ENCODE results near the gene CTSA.
A peak's percentile ranks its signal among the peaks of the same experiment; 100 is the strongest.
"Not testable (repeated sequence)": the region's sequence is repeated elsewhere in the genome, so short reads cannot be mapped to it uniquely, and the experiment has no call there.

The CTSA gene

GRCh38 chr20:45918779-45919537, 27.8 kb downstream of the CTSA start:
- DNase-seq (ENCODE audit: low read depth), result no peak

DNA sequence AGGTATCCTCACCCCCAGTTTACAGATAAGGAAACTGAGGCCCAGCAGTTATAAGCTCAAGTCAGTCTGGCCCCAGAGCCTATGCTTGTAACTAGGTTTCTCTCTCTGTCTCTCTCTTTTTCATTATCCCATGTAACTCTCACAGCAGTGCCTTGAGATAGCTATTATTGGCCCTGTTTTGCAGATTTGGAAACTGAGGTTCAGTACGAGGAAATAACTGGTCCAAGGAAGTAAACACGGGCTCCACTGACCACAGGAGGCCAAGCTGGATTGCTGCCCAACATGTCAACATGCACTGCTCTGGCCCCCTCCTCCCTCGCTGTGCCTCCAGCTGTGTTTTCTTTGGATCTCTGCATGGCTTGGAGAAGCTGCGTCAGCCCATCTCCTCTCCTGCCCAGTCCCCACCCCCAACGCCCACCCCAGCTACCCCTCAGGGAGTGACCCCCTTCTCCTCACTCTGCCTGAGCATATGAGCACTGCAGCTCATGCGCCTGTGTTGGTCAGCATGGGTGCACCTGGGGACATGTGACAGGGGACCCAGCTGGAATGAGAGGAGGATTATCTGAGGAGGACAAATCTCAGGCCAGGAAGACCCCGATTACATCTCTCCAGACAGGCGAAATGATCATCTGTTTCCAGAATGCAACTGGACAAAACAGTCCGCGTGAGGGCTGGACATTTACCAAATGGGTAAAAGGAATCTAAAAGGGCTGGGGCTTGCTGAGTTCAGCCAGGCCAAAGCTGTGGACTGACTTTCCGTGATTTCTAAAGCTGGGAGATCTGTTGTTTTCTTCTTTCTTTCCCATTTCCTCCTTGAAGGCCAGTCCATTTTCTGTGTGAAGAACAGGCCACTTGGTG, 28.6 kb downstream of the CTSA start:
- DNase-seq (ENCODE audit: low read depth), result no peak

GRCh38 chr20:45920462-45921336, 29.6 kb downstream of the CTSA start:
- no peak for DNase-seq (ENCODE audit: low read depth)

DNA sequence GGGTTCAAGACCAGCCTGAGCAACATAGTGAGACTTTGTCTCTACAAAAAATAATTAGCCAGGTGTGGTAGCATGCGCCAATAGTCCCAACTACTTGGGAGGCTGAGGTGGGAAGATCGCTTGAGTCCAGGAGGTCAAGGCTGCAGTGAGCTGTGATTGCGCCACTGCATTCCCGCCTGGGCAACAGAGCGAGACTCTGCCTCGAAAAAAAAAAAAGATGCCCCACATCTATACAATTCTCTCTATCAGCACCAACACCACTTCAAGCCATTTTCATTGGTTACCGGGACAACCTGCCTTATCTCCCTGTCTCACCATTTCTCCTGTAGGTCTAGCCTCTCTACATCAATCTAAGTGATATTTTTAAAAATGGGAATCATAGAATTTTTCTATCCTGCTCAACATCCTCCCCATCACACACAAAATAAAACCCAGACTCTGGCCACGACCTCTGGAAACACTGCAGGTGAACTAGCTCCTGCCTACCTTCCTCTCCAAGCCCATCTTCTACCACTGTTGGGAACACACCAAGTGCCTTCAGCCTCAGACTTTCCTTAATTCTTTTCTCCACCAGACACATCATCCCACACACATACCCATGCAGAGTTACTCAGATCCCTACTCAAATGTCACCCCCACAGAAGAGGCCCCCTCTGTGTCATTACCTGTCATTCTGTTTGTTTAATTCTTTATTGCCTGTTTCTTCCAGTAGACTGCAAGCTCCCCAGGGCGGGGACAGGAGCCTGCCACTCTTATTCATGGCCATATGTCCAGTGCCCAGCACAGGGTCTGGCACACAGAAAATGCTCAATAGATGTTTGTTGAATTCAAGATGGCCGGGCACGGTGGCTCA, 30.4 kb downstream of the CTSA start:
- no peak for DNase-seq (ENCODE audit: low read depth)

- DNase-seq (ENCODE audit: low read depth), result no peak
Measured at GRCh38 chr20:45924391-45925261, 33.5 kb downstream of the CTSA start.

DNA sequence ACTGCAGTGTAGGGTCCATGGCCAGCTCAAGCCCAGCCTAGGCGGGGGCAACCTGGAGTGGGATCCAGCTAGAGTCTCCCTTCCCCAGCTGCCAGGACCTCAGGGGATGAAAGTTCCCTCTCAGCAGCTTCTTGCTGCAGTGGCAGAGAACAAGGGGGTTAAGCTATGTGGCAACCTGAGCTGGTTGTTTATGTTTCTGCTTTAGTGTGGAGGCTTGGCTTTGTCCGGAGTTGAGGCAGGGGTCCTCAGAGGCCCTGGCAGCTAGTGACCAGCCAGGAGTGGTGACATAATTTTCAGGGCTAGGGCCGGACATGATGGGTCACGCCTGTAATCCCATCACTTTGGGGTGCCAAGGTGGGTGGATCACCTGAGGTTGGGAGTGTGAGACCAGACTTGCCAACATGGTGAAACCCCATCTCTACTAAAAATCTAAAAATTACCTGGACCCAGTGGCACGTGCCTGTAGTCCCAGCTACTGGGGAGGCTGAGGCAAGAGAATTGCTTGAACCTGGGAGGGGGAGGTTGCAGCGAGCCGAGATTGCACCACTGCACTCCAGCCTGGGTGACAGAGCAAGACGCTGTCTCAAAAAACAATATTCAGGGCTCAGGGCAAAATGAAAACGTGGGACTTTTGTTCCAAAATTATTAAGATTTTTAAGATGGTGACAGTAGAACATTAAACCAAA, 34.8 kb downstream of the CTSA start:
- DNase-seq (ENCODE audit: low read depth), result no peak

- DNase-seq (ENCODE audit: low read depth), result no peak
Measured at GRCh38 chr20:45926731-45927070, 35.6 kb downstream of the CTSA start.

DNA sequence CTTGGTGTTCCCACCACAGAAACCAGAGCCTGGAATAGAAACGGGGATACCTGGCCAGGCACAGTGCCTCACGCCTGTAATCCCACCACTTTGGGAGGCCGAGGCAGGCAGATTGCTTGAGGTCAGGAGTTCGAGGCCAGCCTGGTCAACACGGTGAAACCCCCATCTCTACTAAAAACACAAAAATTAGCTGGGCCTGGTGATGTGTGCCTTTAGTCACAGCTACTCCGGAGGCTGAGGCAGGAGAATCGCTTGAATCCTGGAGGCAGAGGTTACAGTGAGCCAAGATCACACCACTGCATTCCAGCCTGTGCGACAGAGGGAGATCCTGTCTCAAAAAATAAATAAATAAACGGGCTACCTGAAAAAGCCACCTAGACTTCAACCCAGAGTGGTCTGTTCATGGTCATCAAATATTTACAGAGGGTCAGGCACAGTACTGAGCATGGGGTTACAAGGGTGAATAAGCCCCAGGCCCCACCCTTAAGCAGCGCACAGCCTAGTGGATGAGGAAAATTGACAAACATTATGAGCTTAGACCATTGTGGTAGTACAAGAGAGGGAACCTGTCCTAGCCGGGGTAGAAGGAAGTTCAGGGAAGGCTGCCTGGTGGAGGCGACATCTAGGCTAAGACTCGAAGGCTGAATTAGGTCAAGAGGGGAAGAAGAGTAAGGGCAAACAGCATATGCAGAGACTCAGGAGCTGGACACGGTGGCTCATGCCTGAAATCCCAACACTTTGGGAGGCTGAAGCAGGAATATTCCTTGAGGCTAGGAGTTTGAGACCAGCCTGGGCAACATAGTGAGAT, 36.1 kb downstream of the CTSA start:
- DNase-seq (ENCODE audit: low read depth), result no peak

DNA sequence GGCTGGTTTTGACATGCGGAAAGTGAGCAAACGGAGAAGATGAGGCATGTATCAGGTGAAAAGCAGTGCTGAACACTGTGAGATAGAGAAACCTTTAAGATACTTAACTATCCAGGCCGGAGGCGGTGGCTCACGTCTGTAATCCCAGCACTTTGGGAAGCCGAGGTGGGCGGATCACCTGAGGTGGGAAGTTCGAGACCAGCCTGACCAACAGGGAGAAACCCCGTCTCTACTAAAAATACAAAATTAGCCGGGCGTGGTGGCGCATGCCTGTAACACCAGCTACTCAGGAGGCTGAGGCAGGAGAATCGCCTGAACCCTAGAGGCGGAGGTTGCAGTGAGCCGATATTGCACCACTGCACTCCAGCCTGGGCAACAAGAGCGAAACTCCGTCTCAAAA, 40.5 kb downstream of the CTSA start:
- not testable (repeated sequence) for DNase-seq (ENCODE audit: low read depth)

DNA sequence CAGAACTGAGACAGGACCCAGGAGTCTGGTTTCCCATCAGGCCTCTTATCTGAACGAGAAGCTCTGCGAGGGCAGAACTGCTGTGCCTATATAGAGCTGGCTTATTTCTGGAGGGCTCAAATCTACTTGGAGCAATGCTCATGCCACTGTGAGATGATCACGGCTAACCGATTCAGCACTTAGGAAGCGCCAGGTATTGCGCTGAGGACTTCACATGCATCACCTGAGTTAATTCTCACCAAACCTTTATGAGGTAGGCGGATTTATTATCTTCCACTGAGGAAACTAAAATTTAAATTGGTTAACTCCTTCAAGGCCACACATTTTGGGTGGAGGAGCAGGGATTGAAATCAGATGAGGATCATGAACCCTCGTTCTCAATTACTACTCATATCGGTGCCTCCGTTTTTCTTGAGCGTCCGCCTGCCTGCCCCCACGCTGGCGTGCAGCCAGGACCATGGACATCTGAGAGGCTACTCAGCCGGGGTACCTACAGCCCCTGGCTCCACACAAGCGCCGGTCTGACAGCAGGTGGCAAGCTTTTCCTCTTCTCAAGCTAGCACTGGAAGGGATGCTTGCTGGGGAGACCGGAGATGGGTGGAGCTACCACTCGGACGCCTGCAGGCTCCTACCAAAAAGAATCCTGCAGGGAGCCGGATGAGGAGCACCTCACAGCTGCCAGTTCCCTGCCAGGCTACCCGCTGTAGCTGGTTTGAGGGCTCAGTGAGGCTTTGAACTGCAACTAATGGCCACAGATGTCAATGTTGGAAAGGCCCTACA, 42.3 kb downstream of the CTSA start:
- peak; percentile 43 for DNase-seq (ENCODE audit: low read depth)

DNA sequence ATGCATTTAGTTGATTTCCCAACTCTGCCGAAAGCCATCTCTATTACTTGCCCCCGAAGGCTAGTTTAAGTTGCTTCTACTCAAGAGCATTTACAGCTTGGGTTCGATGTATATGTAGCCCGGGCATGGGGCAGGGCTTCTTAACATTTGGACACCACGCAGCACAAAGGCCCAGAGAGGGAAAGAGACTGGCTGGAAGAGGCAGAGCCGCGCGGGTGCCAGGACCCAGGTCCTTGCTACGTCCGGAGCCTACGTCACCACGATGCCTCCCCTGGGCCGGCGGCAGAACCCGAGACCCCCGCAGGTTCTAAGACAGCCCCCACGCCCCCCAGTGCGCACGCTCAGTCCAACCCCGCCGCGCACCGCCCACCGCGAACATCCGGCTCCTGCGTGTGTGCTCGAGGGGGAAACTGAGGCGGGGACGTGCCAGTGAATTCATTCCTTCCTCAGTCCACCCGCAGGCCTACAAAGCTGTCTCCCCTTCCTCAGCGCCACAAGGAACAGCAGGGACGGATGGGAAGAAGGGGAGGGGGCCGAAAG, 43.0 kb downstream of the CTSA start:
- peak; percentile 26 for DNase-seq (ENCODE audit: low read depth)

- DNase-seq (ENCODE audit: low read depth), result peak; percentile 98
Measured at GRCh38 chr20:45934586-45935415, 43.7 kb downstream of the CTSA start, which contains the start of gene PCIF1. PCIF1 (plus strand) TSS chr20:45934683; CDS start chr20:45939000, 4,317 bp downstream.

GRCh38 chr20:45935416-45936046, 44.4 kb downstream of the CTSA start:
- DNase-seq (ENCODE audit: low read depth), result no peak

GRCh38 chr20:45937765-45938164, 46.6 kb downstream of the CTSA start:
- no peak for DNase-seq (ENCODE audit: low read depth)

- DNase-seq (ENCODE audit: low read depth), result no peak
Measured at GRCh38 chr20:45938727-45939438, 47.7 kb downstream of the CTSA start.

DNA sequence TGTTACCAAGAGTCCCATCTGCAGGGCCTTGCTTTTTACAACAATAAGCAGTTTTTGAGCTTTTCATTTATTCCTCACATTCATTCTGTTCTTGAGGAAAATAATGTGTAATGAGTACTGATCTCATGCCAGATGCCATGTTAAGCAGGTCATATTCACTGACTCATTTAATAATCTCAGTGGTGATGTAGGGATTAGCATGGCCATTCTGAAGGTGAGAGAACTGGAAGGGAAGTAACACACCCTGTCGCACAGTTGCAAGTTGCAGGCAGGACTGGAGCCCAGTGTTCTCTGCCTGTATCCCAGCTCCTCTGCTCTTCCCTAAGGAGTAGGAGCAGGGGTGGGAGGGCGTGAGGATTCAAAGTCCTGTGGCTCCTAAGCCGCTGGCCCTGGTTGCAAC, 48.9 kb downstream of the CTSA start:
- no peak for DNase-seq (ENCODE audit: low read depth)
